Ishikawa (cell line): ENCODE results near the gene CCDC59.

Experiments used
- CEBPB ChIP-seq: IDR thresholded peaks from 2 replicates; pipeline ENCODE4 v1.6.1; 2012
- CREB1 ChIP-seq: IDR thresholded peaks from 2 replicates; pipeline ENCODE4 v1.6.1; 2012; ENCODE audit warnings: low read depth
- EGR1 ChIP-seq: IDR thresholded peaks from 2 replicates; pipeline ENCODE4 v1.6.1; 2012
- EP300 ChIP-seq: IDR thresholded peaks from 2 replicates; pipeline ENCODE4 v1.6.1; 2012; ENCODE audit warnings: borderline replicate concordance
- FOXM1 ChIP-seq: IDR thresholded peaks from 2 replicates; pipeline ENCODE4 v1.6.1; 2012; ENCODE audit warnings: low read depth, borderline replicate concordance
- NFIC ChIP-seq: IDR thresholded peaks from 2 replicates; pipeline ENCODE4 v1.6.1; 2012
- RAD21 ChIP-seq: IDR thresholded peaks from 2 replicates; pipeline ENCODE4 v1.6.1; 2012; ENCODE audit warnings: low read depth
- TAF1 ChIP-seq: IDR thresholded peaks from 2 replicates; pipeline ENCODE4 v1.6.1; 2012; ENCODE audit warnings: low read depth, mild to moderate bottlenecking
- TCF12 ChIP-seq: IDR thresholded peaks from 2 replicates; pipeline ENCODE4 v1.6.1; 2012; ENCODE audit warnings: low read depth
- TEAD4 ChIP-seq: IDR thresholded peaks from 2 replicates; pipeline ENCODE4 v1.6.1; 2012
- YY1 ChIP-seq: IDR thresholded peaks from 2 replicates; pipeline ENCODE4 v1.6.1; 2012; ENCODE audit warnings: low read depth
- ZBTB7A ChIP-seq: IDR thresholded peaks from 2 replicates; pipeline ENCODE4 v1.6.1; 2012; ENCODE audit warnings: low read depth
- TF ChIP-seq, protein P1 (sequence below): IDR thresholded peaks from 2 replicates; pipeline ENCODE4 v1.6.1; 2012
- TF ChIP-seq, protein P2 (sequence below): IDR thresholded peaks from 2 replicates; pipeline ENCODE4 v1.6.1; 2012
- TF ChIP-seq, protein P3 (sequence below): IDR thresholded peaks from 2 replicates; pipeline ENCODE4 v1.6.1; 2012; ENCODE audit warnings: low read depth, mild to moderate bottlenecking

Gene CCDC59

DNA sequence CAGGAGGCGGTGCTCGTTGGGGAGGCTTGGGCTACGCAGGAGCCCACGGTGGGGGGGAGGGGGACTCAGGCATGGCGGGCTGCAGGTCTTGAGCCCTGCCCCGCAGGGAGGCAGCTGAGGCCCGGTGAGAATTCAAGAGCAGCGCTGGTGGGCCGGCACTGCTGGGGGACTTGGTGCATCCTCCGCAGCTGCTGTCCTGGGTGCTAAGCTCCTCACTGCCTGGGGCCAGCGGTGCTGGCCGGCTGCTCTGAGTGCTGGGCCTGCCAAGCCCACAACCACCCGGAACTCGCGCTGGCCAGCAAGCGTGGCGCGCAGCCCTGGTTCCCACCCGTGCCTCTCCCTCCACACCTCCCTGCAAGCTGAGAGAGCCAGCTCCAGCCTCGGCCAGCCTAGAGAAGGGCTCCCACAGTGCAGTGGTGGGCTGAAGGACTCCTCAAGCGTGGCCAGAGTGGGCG lies 3.3 kb upstream of the CCDC59 start:
- TF ChIP-seq NFIC = no peak
- TF ChIP-seq TAF1 = no peak
- TF ChIP-seq EGR1 = no peak
- no peak for TF ChIP-seq EP300
- TF ChIP-seq, protein P1, sequence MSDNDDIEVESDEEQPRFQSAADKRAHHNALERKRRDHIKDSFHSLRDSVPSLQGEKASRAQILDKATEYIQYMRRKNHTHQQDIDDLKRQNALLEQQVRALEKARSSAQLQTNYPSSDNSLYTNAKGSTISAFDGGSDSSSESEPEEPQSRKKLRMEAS = no peak
- no peak for TF ChIP-seq CREB1
- TF ChIP-seq ZBTB7A = no peak
- TF ChIP-seq, protein P2, sequence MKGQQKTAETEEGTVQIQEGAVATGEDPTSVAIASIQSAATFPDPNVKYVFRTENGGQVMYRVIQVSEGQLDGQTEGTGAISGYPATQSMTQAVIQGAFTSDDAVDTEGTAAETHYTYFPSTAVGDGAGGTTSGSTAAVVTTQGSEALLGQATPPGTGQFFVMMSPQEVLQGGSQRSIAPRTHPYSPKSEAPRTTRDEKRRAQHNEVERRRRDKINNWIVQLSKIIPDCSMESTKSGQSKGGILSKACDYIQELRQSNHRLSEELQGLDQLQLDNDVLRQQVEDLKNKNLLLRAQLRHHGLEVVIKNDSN = no peak
- TF ChIP-seq YY1 = no peak
- TF ChIP-seq RAD21 = no peak
- no peak for TF ChIP-seq TEAD4
- TF ChIP-seq CEBPB = no peak
- TF ChIP-seq, protein P3, sequence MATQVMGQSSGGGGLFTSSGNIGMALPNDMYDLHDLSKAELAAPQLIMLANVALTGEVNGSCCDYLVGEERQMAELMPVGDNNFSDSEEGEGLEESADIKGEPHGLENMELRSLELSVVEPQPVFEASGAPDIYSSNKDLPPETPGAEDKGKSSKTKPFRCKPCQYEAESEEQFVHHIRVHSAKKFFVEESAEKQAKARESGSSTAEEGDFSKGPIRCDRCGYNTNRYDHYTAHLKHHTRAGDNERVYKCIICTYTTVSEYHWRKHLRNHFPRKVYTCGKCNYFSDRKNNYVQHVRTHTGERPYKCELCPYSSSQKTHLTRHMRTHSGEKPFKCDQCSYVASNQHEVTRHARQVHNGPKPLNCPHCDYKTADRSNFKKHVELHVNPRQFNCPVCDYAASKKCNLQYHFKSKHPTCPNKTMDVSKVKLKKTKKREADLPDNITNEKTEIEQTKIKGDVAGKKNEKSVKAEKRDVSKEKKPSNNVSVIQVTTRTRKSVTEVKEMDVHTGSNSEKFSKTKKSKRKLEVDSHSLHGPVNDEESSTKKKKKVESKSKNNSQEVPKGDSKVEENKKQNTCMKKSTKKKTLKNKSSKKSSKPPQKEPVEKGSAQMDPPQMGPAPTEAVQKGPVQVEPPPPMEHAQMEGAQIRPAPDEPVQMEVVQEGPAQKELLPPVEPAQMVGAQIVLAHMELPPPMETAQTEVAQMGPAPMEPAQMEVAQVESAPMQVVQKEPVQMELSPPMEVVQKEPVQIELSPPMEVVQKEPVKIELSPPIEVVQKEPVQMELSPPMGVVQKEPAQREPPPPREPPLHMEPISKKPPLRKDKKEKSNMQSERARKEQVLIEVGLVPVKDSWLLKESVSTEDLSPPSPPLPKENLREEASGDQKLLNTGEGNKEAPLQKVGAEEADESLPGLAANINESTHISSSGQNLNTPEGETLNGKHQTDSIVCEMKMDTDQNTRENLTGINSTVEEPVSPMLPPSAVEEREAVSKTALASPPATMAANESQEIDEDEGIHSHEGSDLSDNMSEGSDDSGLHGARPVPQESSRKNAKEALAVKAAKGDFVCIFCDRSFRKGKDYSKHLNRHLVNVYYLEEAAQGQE = no peak
- no peak for TF ChIP-seq TCF12
- TF ChIP-seq FOXM1 = no peak

DNA sequence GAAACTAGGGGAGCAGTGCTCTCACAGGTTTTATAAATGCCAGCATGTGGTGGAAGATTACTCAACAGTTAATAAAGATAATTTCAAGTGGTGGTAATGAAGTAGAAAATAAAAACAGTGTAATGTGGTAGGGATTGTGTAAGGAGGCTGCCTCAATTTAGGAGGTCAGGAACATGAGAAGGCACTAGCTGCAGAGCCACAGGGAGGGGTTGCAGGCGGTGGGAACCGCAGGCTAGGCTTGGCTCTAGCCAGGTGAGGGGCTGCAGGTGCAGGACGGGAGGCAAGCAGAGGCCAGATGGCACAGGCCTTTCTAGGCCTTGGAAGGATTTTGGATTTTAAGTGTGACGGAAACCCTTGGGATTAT lies 910 bp upstream of the CCDC59 start:
- TF ChIP-seq CEBPB (0 out of 2 replicates have a peak, but pooled peaks have one; percentile 16), TCF12 (no peak)

DNA sequence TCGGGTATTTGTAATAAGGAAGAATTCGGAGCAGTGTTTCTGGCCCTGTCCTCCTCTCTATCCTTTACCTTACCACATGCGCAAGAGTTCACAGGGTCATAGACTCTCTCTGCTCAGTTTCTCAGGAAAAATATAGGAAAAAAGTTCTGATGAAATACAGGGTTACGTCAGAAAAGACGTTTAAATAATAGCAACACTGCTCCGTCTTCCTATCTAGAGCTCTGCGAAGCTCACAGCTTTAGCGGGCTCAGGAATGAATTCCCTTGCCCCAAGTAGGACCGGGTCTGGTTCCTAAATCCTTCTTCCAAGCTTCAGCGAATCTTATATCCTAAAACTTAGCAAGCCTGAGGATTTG lies 365 bp downstream of the CCDC59 start:
- TF ChIP-seq, protein P2 = no peak
- TF ChIP-seq CEBPB (no peak), YY1 (no peak), TEAD4 (no peak), TAF1 (no peak), RAD21 (no peak)

DNA sequence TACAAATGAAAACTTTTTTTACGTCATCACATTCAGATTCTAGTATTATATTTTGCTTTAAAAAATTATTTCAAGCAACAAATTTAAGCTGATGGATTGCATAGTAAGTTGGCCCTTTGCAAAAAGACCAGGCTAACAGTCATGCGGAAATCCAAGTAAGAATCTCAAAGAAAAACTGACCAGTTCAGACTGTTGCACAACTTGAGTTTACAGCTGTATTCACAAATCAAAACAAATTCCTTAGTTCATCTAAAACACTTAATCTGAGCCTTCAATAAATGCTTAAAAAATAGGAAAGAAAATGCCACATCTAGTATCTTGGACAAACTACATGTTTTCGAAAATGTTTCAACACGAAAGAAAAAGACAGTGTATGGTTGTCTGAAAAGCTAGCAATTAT lies 847 bp downstream of the CCDC59 start:
- TF ChIP-seq CREB1 (no peak), YY1 (no peak), FOXM1 (no peak), CEBPB (no peak), TAF1 (no peak), TCF12 (no peak), RAD21 (no peak), NFIC (no peak), EP300 (no peak), ZBTB7A (no peak)
- TF ChIP-seq, protein P3 = no peak
- TF ChIP-seq, protein P1 = no peak
- TF ChIP-seq, protein P2 = no peak

DNA sequence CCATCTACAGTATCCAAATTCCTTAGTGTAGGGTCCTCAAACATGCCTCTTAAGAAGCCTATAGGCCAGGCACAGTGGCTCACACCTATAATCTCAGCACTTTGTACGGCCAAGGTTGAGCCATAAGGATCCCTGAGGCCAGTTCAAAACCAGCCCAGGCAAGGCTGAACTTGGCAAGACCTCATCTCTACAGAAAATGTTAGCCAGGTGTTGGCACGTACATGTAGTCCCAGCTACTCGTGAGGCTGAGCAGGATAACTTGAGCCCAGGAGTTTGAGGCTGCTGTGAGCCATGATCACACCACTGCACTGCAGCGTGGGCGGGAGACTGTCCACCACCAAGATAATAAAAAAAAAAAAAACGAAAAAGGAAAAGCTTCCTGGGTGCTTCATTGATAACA lies 6.8 kb downstream of the CCDC59 start:
- no peak for TF ChIP-seq TCF12
- TF ChIP-seq EGR1 = no peak
- TF ChIP-seq TAF1 = no peak
- no peak for TF ChIP-seq NFIC
- TF ChIP-seq FOXM1 = no peak
- TF ChIP-seq, protein P2 = no peak
- no peak for TF ChIP-seq EP300
- no peak for TF ChIP-seq TEAD4

DNA sequence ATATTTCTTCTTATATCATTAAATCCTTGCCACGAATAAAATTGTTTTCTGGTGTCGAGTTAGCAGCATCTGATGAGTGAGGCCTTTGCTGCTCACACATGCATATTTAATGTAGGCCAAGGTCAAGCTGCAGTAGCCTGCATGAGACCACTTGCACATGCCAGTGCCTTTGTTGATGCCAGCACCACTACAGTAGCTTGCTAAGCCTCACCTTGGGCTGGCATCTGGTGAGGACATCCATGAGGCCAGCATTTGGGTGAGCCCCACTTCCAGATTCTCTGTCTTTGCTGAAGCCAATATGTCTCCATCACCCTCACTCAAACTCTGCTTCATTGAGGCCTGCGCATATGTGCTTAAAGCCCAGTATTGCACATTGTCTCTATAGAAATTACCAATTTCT lies 8.0 kb downstream of the CCDC59 start:
- no peak for TF ChIP-seq TCF12
- TF ChIP-seq NFIC = no peak
- no peak for TF ChIP-seq CREB1
- TF ChIP-seq, protein P3 = no peak
- TF ChIP-seq CEBPB = no peak
- no peak for TF ChIP-seq TAF1
- TF ChIP-seq FOXM1 = no peak
- TF ChIP-seq RAD21 = no peak
- TF ChIP-seq, protein P2 = no peak
- TF ChIP-seq, protein P1 = no peak
- TF ChIP-seq EGR1 = no peak
- TF ChIP-seq ZBTB7A = no peak
- no peak for TF ChIP-seq EP300
